ENCODE results near the gene BACE2. TPM values are rescaled to one million over a fixed set of nuclear protein-coding genes. Genes with fewer than 3 reads are reported as not detected.
"Not testable (repeated sequence)": the region's sequence is repeated elsewhere in the genome, so short reads cannot be mapped to it uniquely, and the experiment has no call there.

The BACE2 gene
- total RNA-seq, 1 experiment from 2014 or later: 21.3 TPM

DNA sequence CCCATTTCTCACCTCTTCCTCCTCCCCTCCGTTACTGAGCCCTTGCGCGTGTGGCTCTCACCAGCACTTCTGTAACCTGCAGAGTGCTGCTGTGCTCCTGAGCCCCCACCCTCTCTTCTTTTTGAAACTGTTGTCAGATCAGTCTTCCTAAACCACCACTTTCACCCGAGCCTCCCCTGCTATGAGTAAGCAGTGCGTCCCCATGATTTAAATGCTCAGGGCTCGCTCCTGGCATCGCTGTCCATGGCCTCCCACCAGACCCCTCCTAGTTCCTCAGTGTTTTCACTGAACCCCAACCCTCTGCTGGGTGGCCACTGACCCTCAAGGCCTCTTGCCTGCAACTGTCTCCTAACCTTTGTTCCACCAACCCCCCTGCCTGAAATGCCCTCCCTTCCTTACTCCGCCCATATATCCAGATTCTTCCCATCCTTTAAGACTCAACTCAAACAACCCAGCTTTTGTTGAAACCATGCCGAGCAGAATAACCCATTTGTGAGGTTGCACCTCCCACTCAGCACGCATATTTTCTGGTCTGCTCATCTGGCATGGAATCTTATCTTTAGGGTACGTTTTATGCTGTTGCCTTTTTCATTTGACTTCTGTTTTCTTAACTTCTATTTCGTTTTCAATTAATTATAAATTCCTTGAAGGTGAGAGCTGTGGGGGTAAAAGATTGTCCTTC is 84.1 kb downstream of the BACE2 start:
- Mint-ChIP-seq H3K27me3 (ENCODE audit: insufficient read depth, unreplicated experiment) (no peaks in the 10 kb centered on the region), H3K27ac (ENCODE audit: low read depth, unreplicated experiment) (peak overlapping the region; percentile 36), H3K9me3 (ENCODE audit: unreplicated experiment) (no peaks in the 10 kb centered on the region), H3K4me1 (ENCODE audit: insufficient read depth, unreplicated experiment) (peaks cover 13% of the 10 kb centered on the region), H3K4me3 (ENCODE audit: unreplicated experiment) (no peak overlapping the region), H3K36me3 (ENCODE audit: insufficient read depth, unreplicated experiment) (peaks cover 57% of the 10 kb centered on the region)
- intact Hi-C loops (cut with micrococcal nuclease): no loop called here
- ChIA-PET CTCF (no interaction called here), POLR2A (interaction anchor here (0.6 kb wide), 2 partner anchors 21 to 735 kb away, joined by 3 read pairs; no protein-coding TSS in a partner anchor)
- TF ChIP-seq, protein P1, sequence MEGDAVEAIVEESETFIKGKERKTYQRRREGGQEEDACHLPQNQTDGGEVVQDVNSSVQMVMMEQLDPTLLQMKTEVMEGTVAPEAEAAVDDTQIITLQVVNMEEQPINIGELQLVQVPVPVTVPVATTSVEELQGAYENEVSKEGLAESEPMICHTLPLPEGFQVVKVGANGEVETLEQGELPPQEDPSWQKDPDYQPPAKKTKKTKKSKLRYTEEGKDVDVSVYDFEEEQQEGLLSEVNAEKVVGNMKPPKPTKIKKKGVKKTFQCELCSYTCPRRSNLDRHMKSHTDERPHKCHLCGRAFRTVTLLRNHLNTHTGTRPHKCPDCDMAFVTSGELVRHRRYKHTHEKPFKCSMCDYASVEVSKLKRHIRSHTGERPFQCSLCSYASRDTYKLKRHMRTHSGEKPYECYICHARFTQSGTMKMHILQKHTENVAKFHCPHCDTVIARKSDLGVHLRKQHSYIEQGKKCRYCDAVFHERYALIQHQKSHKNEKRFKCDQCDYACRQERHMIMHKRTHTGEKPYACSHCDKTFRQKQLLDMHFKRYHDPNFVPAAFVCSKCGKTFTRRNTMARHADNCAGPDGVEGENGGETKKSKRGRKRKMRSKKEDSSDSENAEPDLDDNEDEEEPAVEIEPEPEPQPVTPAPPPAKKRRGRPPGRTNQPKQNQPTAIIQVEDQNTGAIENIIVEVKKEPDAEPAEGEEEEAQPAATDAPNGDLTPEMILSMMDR (IDR thresholded peaks at IDR 0.05; ENCODE audit: unreplicated experiment): no peak
- BruUV-seq (replicated peaks): no TSS peak
- no peak for DNase-seq (ENCODE audit: unreplicated experiment)

DNA sequence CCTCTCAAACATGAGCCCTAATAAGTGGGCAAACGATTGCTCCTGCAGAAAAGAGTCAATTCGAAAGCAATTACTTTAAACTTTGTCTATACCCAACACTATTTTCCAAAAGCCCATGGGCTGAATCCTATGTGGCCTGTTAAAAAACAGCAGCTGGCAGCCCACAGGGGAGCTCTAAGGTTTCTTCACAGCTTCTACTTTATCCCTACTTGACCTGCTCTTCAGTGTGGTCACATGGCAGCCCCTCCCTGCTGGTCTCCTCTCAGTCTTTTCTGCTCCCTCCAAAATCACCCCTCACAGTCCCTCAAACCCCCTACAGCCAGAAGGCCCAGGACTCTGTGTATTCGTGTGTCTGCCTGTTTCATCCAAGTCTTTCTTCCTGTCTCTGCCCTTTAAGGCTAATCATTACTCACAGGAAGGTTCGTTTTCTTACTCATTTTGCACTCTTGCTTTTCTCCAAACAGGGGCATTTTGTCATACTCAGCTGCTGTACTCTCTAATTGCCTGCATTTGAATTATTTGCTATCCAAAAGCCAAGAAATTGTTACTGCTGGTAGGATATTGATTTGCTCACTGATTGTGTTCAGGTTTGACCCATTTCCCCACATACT is 86.2 kb downstream of the BACE2 start:
- H3K36me3 Mint-ChIP-seq (ENCODE audit: insufficient read depth, unreplicated experiment): peaks cover 62% of the 10 kb centered on the region
- H3K4me3 Mint-ChIP-seq (ENCODE audit: unreplicated experiment): no peak overlapping the region
- TF ChIP-seq, protein P1 (IDR thresholded peaks at IDR 0.05; ENCODE audit: unreplicated experiment): no peak
- intact Hi-C loops (cut with micrococcal nuclease): no loop called here
- ChIA-PET POLR2A (no interaction called here), CTCF (interaction anchor here (0.6 to 1.0 kb wide), 2 partner anchors 133 to 815 kb away, joined by 3 to 7 read pairs; no protein-coding TSS in a partner anchor)
- H3K4me1 Mint-ChIP-seq (ENCODE audit: insufficient read depth, unreplicated experiment): peaks cover 13% of the 10 kb centered on the region
- H3K9me3 Mint-ChIP-seq (ENCODE audit: unreplicated experiment): no peaks in the 10 kb centered on the region
- no peak overlapping the region for H3K27ac Mint-ChIP-seq (ENCODE audit: low read depth, unreplicated experiment)
- H3K27me3 Mint-ChIP-seq (ENCODE audit: insufficient read depth, unreplicated experiment): no peaks in the 10 kb centered on the region
- no peak for DNase-seq (ENCODE audit: unreplicated experiment)
- no TSS peak for BruUV-seq (replicated peaks)

DNA sequence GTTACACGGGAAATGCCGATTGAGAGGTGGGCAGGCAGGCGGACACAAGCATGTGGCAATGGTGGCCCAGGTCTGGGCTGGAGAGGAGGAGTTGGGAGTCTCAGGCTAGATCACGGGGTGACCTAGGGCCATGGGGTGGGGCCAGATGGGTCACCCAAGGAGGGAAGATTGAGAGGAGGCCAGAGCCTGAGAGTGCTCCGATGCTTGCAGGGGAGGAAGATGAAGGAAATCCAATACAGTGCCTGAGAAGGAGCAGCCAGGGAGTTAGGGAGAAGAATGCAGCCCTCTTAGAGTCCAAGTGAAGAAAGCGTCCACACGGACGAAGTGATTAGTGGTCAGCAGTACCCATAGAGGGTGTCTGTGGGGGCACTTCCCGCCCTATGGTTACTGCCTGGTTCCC is 87.2 kb downstream of the BACE2 start:
- Mint-ChIP-seq H3K27ac (ENCODE audit: low read depth, unreplicated experiment) (no peak overlapping the region), H3K4me3 (ENCODE audit: unreplicated experiment) (no peak overlapping the region), H3K9me3 (ENCODE audit: unreplicated experiment) (no peaks in the 10 kb centered on the region), H3K36me3 (ENCODE audit: insufficient read depth, unreplicated experiment) (peaks cover 54% of the 10 kb centered on the region), H3K27me3 (ENCODE audit: insufficient read depth, unreplicated experiment) (no peaks in the 10 kb centered on the region), H3K4me1 (ENCODE audit: insufficient read depth, unreplicated experiment) (peaks cover 7% of the 10 kb centered on the region)
- intact Hi-C loops (cut with micrococcal nuclease): loop anchor here (5.0 kb wide), 1 partner anchor 88 kb away; the partner anchor contains the start of gene BACE2
- TF ChIP-seq, protein P1 (IDR thresholded peaks at IDR 0.05; ENCODE audit: unreplicated experiment): no peak
- BruUV-seq (replicated peaks): no TSS peak
- POLR2A ChIA-PET: no interaction called here
- no peak for DNase-seq (ENCODE audit: unreplicated experiment)
- CTCF ChIA-PET: interaction anchor here (0.7 kb wide), 1 partner anchor 63 kb away, joined by 4 read pairs; no protein-coding TSS in a partner anchor

DNA sequence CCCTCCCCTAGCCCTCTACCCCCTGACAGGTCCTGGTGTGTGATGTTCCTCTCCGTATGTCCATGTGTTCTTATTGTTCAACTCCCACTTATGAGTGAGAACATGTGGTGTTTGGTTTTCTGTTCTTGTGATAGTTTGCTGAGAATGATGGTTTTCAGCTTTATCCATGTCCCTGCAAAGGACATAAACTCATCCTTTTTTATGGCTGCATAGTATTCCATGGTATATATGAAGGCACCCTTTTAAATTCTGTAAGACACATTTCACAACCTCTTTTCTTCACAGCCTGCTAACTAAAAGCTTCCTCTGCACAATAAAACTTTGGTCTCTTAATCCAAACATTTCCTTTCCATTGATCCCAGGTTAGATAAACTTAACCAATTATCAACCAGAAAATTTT is 88.3 kb downstream of the BACE2 start:
- H3K9me3 Mint-ChIP-seq (ENCODE audit: unreplicated experiment); H3K27me3 Mint-ChIP-seq (ENCODE audit: insufficient read depth, unreplicated experiment); H3K4me3 Mint-ChIP-seq (ENCODE audit: unreplicated experiment); POLR2A ChIA-PET; CTCF ChIA-PET; H3K4me1 Mint-ChIP-seq (ENCODE audit: insufficient read depth, unreplicated experiment); BruUV-seq (replicated peaks); DNase-seq (ENCODE audit: unreplicated experiment): not testable (repeated sequence)
- Mint-ChIP-seq H3K27ac (ENCODE audit: low read depth, unreplicated experiment) (peak overlapping the region; percentile 49), H3K36me3 (ENCODE audit: insufficient read depth, unreplicated experiment) (peaks cover 47% of the 10 kb centered on the region)
- intact Hi-C loops (cut with micrococcal nuclease): loop anchor here (5.0 kb wide), 1 partner anchor 89 kb away; the partner anchor contains the start of gene BACE2
